CD4-positive, alpha-beta T cell treated with Interleukin-4 for 1 hour (primary cell): ENCODE results near the gene FAM43A.

Experiments used
- DNase-seq, 2 donors: peaks; one replicate each; pipeline ENCODE4 v3.0.0-alpha.2; 2020 to 2022

FAM43A gene

DNA sequence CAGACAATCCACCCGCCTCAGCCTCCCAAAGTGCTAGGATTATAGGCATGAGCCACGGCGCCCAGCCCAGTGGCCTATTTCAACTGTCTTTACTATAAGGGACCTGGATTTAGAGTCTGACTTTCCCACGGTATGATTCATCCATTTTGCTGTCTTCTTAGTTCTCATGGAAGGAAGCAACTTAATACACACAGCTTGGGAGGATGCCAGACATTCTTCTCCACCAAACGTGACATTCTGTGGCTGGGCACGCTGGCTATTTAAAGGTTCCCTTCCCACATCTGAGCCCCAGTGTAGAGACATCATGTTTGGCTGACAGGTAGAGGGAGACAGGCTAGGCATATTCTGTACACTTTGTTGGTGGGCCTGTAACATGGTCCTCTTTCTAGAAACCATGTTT is 26.2 kb downstream of the FAM43A start:
- DNase-seq, result no peak

- no peak for DNase-seq
Observed at GRCh38 chr3:194713299-194714136, 27.8 kb downstream of the FAM43A start.

GRCh38 chr3:194714137-194714455 is 28.4 kb downstream of the FAM43A start:
- no peak for DNase-seq

DNA sequence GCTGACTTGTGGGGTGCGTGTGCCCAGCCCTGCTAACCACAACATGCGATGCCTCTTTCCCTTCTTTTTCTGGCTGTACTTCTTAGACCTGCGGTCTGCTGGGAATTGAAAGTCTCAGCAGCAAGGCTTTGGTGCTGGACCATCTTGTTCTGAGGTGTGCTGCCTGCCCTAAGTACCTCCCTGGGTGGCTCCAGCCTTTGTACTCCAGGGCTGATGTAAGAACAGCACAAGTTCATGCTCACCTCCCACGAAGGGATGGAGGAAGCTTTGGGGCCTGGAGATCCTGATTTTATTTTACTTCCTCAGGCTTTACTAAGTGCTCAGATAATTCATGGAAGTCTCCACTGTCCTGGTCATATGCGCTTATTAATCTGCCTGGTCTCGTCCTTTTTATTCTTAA is 28.9 kb downstream of the FAM43A start:
- no peak for DNase-seq

DNA sequence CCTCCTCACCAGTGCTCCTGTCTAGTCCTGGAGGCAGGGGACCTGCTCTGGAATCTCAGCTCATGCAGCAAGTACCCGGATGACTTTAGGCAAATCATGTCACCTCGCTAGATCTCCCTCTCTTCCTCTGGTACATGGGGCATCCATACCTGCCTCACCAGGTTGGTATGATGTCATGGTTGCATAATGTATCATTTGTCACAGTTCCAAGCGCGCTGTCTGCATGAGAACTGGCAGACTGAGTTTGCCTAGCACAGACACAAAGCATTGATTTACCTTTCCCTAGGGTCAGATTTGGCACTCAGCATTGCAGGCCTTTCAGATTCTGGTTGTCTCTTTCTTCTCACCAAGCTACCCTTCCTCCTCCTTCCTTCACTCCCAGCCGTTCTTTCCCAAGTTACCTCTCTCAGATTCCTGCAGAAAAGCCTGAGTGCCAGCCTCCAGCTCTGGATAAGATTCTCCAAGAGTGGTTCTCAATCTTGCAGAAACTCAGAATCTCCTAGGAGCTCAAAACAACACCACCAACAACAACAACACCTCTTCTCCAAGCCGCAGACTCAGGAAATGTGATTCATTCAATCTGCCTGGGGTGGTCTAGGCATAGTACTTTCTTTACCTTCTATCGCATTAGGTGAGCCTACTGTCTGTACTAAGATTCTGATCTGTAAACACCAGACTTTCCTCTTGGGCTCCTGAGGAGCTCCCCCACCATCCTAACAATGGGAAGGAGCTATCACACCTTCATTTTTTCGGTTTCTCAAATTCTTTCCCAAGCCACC is 29.5 kb downstream of the FAM43A start:
- DNase-seq, result no peak

DNA sequence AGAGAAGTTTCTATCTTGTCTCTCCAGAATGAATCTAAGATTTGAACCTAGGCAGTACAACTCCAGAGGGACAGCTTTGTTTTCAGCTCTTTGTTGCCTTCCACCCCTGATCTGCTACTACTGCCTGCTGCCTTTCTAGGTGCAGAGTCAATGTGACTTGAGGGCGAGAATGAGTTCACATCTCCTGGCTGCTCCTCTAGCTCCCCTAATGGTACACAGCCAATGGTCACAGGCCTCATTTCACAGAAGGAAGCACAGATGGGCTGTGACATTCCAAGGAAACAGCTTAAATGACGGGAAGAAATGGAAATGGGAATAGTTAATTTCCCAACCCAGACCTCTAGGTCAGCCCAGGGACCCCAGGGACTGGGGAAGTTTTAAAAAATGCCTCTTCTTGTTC is 32.4 kb downstream of the FAM43A start:
- no peak for DNase-seq

DNA sequence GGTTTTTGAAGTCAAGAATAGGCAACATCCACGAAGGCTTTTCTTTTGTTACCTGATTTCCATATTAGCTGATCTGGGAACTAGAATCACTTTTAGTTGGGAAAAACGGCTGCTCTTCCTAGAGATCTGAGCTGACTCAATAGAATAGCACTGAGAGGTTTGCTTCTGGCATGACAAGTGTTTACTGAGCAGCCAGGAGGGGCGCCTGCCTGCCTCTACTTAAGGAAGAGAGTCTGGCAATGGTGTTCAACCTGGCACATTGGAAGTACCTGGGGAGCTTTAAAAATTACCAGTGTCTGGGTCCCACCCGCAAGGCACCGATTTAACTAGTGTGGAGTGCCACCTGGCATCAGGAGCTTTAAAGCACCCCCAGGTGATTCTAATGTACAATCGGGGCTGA is 34.4 kb downstream of the FAM43A start:
- no peak for DNase-seq

DNA sequence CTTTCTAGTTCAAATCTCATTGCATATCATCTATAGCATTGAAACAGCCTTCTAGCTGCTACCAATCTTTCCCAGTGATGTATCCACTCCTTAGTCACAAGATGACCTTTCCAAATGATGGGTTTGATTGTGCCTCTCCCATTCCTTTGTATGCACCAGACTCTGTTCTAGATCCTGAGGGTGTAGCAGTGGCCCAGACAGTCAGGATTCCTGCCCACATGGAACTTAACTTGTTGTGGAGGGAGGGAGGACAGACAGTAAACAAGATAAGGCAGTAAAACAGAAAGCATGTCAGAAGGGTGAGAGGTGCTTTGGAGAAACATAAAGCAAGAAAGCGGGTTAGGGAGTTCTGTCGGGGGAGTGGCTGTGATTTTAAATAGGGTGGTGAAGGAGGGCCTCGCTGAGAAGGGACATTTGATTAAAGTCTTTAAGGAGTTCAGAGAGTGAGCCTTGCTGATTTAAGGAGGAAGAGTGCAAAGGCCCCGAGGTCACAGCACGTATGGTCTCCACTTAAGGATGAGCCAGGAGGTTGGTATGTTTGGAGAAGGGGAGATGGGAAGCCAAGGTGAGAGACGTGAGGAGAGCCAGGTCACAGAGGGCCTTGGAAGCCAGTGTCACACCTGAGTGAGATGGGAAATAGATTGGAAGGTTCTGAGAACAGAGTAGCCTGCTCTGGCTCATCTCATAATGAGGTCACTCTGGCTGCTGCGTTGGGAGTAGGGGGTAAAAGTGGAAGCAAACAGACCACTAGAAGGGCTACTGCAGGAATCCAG is 38.3 kb downstream of the FAM43A start:
- DNase-seq, result no peak

- no peak for DNase-seq
Observed at GRCh38 chr3:194725346-194725745, 39.7 kb downstream of the FAM43A start.

- no peak for DNase-seq
Observed at GRCh38 chr3:194727435-194728128, 41.9 kb downstream of the FAM43A start.

GRCh38 chr3:194728986-194729385 is 43.3 kb downstream of the FAM43A start:
- no peak for DNase-seq

DNA sequence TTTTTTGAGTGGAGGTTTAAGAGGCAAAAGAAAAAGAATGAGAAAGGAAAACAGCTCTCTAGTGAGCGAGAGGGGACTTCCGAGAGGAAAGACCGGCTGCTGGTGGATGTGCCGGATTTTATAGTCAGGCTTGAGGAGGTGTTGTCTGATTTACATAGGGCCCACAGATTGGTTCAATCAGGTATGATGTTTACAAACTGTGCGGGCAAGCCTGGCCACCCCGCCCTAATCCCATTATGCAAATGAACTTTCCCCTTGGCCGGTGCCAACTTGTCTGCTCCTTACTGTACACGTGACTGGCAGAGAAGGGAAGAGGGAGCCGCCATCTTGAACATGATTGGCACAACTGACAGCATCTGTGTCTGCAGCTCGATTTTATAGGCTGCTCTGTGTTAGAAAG is 44.7 kb downstream of the FAM43A start:
- no peak for DNase-seq

GRCh38 chr3:194731506-194732073 is 45.9 kb downstream of the FAM43A start:
- no peak for DNase-seq

DNA sequence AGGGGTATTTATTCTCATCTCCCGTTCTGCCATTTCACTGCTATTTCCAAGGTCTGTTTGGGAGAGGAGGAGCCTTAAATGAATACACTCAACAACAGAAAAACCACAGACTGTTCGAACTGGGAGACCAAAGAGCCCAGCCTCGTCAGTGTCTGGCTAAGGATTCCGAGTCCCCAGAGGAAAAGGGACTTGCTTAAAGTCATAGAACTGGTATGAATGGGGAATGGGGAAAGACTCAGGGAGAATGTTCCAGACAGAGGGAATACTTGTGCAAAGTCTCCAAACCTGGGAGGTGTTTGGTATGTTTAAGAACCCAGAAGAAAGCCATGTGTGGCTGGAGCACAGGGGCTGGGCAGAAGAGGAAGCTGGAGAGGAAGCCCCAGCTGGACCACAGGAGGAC is 46.9 kb downstream of the FAM43A start:
- no peak for DNase-seq

DNA sequence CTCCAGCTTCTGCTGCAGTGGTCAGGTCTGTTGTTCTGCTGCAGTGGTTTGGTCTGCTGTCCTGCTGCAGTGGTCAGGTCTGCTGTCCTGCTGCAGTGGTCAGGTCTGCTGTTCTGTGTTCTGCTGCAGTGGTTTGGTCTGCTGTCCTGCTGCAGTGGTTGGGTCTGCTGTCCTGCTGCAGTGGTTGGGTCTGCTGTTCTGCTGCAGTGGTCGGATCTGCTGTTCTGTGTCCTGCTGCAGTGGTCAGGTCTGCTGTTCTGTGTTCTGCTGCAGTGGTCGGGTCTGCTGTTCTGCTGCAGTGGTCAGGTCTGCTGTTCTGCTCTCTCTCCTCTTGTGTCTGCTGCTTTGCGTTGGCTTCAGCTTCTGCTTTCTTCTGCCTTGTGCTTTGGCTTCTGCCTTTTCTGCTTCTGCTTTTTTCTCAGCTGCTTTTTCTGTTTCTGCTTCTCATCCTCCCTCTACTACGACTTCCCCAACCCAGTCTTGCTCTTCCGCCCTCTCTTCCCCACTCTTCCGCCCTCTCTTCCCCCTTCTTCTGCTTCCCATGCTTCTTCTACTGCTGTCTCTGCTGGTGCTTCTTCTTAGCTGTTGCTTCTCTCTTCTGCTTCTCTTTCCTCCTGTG is 50.7 kb downstream of the FAM43A start:
- peak in 1 of 2 donors; percentile 53 for DNase-seq

DNA sequence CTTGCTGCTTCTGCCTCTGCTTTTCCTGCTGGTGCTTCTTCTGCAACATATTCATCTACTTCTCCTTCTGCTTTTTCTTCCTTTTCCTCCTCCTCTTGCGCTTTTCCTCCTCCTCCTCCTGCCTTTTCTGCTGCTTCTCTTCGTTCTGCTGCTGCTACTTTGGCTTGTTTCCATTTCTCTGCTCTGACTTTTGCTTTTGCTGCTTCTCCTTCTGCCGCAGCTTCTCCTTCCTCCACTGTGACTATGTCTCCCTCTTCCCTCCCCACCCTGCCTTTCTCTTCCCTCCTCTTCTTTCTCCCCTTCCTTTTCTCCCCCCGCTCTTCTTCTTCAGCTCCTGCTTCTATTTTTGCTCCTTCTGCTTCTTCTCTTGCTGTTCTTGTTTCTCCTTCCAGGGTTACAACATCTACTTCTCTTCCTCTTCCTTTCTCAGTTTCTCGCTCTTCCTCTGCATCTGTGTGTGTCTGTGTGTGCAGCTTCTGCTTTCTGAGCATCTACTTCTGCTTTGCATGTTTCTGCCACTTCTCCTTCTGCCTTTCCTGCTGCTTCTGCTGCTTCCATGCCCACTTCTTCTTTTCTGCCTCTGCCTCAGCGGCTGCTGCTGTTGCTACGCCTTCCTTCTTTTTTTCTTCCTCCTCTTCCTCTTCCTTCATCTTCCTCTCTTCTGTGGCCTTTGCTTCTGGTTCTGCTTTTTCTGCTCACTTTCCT is 51.4 kb downstream of the FAM43A start:
- peak; percentile 14 to 75 for DNase-seq
